Endothelial cell of umbilical vein (primary cell): ENCODE data around the gene TBP.
"Not testable (repeated sequence)": the region's sequence is repeated elsewhere in the genome, so short reads cannot be mapped to it uniquely, and the experiment has no call there.

Experiments
- GATA2 ChIP-seq: IDR thresholded peaks from 2 replicates; pipeline ENCODE4 v1.7.0; 2011; ENCODE audit warnings: low read depth, mild to moderate bottlenecking, moderate library complexity, mixed read lengths, low read length; ENCODE audit not compliant: insufficient read length, insufficient read depth
- MYC ChIP-seq: IDR thresholded peaks from one replicate; pipeline ENCODE4 v1.6.1; 2011; ENCODE audit warnings: mild to moderate bottlenecking, low read depth, low read length

- not testable (repeated sequence) for TF ChIP-seq GATA2, MYC
Measured at GRCh38 chr6:170609225-170609624, 55.1 kb downstream of the TBP start.
